GM18526 (cell line): ENCODE results near the gene TTC7B.

Experiments used
- POLR2A ChIP-seq: IDR thresholded peaks from 3 replicates; pipeline ENCODE4 v1.6.1; 2011; ENCODE audit not compliant: insufficient read length; ENCODE audit errors: extremely low read depth

The TTC7B gene

GRCh38 chr14:90831821-90832220, 15.6 kb upstream of the TTC7B start:
- TF ChIP-seq POLR2A = no peak

GRCh38 chr14:90830931-90831701, 14.9 kb upstream of the TTC7B start:
- TF ChIP-seq POLR2A = no peak

GRCh38 chr14:90829677-90830076, 13.4 kb upstream of the TTC7B start:
- no peak for TF ChIP-seq POLR2A

DNA sequence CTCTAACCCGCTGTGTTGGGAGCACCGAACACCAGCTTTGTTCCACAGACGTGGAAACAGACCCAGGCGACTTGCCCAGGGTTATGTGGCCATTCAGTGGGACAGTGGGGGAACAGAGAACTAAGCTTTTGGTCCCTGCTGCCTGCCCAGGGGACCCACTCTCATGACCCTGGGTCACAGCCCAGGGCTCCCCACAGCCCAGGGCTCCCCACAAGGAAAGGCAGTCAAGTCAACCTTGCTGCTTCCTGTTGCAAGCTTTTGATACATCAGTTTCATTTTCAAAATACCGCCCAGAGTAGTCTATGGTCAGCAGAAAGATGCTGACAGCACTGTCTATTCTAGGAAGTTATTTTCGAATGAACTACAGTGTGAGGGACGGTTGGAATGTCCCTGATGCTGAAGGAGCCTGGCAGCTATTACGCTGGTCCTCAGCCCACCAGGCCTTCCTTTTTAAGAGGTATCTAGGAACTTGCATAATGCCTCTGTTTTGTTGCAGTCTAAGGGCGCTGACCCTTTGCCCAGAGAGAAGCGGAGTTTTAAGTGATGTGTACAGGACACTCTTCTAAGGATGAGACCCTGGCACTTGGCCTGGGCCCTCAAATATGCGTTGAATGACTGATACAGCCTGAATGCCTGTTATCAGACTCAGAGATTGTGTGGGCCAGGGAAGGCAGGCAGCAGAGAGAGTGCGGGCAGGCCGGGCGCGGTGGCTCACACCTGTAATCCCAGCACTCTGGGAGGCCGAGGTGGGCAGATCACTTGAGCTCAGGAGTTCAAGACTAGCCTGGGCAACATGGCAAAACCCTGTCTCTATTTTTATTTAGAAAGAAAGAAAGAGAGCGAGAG, 12.6 kb upstream of the TTC7B start:
- TF ChIP-seq POLR2A = no peak

DNA sequence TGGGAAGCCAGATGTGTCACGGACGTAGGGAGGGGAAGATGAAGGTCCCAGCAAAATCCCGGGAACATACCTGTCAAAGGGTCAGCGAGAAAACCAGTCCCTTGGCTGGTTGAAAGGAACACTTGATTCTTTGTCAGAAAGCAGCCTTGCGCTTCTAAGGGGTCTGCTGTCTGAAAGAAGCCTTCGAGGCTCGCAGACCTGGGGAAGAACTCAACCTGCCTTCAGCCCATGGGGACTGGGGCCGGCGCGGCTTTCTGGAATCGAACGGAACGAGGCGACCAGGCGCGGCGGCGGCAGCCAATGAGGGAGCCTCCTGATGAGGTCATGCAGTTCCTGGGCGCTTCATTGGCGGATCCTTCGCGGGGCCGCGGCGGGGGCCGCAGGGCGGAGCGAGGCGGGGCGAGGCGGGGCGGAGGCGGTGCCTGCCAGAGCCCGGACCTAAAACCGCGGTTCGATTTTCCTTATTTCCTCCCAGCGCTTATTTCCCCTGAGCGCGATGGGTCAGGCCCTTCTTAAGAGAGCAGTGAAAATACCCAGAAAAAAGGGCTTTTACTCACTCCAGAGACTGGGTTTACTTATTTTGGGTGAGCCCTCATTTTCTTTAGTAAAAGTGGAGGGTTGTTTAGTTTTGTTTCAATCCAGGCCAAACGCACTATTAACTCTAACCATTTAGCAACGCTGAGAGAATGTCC, 11.8 kb upstream of the TTC7B start:
- no peak for TF ChIP-seq POLR2A

GRCh38 chr14:90820958-90821357, 4.7 kb upstream of the TTC7B start:
- no peak for TF ChIP-seq POLR2A

DNA sequence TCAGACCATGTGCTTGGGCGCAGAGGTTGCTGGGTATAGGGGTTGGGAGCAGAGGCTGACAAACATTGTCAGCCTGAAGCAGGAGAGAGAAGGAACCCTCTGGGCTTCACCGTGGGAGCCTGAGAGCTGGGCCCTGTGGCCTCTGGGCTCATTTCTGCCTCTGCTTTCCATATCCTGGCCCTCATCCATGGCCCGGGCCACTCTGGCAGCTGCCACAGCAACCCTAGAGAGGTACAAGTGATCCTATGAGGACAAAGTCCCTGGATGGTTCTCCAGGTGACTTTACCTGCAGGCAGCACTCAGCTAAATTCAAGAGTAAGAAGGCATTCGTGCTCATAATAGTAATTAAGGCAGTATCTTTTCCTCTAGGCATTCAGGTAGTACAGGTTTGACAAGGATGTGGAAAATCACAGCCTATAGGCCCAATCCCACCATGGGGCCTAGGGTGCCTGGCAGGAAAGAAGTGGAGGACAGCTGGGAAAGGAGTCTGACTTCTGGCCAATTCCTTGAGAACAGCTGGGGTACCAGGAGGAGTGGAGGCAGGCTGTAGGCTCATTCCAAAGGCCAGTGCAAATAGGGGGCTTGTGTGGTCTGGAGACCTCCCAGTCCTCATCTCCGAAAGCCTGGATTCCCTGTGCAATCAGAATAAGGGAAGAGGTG, 3.6 kb upstream of the TTC7B start:
- TF ChIP-seq POLR2A = no peak

GRCh38 chr14:90818715-90819114, 2.5 kb upstream of the TTC7B start:
- TF ChIP-seq POLR2A = no peak

DNA sequence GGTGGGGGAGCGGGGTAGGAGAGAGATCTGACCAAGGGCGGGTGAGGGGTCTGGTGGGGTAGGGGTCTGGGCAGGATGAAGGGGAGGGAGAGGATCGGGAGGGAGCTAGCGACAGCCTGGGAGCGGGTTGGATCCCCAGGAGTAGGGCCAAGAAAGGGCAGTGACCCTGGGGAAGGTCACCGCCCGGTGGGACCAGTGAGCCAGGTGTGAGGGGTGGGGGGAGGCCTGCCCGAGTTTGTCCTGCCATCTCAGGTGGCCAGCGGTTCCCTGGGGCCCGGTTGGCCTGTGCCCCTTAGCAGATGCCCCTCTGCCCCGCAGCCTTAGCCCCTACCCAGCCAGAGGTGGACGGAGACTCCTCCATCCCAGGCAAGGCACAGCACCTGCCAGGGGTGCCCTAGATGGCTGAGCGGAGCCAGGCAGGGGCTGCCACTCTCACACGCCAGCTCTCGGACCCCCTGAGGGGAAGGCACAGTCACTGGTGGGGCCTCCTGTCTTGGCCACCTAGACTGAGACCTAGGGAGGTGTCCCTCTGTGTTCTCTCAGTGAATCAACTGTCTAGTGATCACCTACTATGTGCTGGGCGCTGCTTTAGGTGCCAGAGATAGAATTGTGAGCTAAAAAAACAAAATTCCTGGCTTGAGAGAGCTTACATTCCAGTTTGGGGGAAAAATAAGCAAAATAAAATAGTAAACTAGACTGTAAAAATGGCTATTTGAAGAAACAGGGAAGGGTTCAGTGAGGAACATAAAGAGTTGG, 629 bp upstream of the TTC7B start:
- TF ChIP-seq POLR2A = no peak

GRCh38 chr14:90815572-90815821, 733 bp downstream of the TTC7B start:
- TF ChIP-seq POLR2A = no peak

DNA sequence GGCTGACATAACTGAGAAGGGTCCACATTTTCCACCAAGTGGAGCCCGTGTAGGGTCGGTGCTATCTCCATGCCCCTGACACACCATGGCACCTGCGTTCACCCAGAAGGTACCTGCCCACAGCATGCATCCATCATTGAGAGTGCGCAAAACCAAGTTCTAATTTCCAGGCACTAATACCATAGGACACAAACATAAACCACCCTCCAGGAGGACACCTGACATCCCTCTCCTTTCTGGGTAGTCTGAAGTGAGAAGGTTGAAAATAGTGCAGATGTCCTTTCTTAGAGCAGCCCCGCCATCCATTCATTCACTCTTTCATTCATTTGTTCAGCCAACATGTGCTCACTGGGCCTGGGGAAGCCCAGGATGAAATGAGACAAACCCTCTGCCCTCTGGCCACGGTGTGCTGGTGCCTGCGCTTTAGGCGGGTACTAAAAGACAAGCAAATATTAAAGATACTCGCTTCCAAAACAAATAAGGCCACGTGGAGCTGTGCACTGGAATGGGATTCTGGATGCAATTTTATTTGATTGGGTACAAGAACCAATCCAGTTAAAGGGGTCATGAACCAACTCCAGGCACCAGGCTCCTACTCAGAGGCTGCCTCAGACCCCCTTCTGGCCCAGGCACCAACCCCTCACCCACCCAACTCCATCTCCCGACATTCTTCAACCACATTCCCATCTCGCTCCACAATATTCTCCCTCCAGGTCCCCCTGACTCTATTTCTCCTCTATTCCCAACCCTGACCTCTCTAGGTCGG, 1.2 kb downstream of the TTC7B start:
- no peak for TF ChIP-seq POLR2A

DNA sequence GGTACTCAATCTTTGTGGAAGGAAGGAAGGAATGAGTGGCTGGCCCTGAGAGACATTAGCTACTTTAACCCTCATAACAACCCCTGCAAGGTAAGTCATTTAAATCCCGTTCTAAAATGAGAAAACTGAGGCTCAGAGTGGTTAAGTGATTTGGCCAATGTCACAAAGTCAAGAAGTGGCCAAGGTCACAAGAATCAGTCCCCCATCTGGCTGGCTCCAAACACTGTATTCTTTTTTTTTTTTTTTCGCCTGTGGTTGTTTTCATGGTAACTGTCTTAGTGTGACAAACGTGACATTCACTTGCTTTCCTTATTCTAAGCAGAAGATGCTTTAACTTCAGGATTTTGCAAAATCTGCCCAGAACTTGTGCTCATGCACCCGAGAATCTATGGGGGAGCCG, 2.8 kb downstream of the TTC7B start:
- TF ChIP-seq POLR2A = no peak

DNA sequence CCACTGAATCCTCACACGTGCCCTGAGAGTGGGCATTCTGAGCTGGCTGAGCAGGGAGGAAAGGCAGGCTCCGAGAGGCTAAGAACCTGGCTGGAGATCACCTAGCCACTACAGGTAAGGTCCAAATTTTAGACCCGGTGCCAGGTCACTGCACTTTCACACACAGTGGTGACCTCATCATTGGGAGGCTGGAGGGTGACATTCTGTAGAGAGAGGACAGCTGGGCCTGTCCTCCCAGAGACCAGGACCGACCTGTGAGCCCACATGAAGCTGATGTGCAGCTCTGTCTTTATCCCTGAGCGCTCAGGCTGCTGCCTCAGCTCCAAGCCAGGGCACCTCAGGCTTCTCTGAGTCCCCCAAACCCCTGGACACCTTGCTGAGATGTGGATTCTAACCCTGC, 4.1 kb downstream of the TTC7B start:
- TF ChIP-seq POLR2A = no peak

DNA sequence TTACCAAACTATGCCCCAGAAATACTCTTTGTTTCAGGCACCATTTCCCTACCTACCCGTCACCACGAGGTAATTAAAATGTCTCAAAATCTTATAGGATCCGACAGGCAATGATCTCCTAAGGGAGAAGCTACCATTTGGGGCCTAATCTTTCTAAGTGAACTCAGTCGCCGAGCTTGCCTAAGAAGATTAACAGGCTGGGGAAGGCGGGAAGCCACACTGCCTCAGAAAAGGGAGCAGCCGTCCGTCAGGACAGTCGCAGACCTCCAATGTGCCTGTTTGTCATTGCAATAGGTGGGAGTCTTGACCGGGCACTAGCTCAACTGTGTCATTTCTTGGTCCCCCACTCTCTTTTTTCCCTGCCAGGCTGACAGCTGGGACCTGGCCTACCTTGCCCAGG, 4.6 kb downstream of the TTC7B start:
- no peak for TF ChIP-seq POLR2A
